ENCODE results near the gene ERBB4. TPM values are rescaled to one million over a fixed set of nuclear protein-coding genes. Genes with fewer than 3 reads are reported as not detected.
"Not testable (repeated sequence)": the region's sequence is repeated elsewhere in the genome, so short reads cannot be mapped to it uniquely, and the experiment has no call there.

Gene ERBB4
- total RNA-seq, 4 donors from 2014 or later, result 0.09 to 0.67 TPM; not detected in 2

GRCh38 chr2:212264187-212264586, 274.4 kb downstream of the ERBB4 start:
- Histone ChIP-seq H3K27ac (no peak overlapping the region), H3K4me1 (no peaks in the 10 kb centered on the region)
- no peak for DNase-seq

GRCh38 chr2:212259226-212259625, 279.4 kb downstream of the ERBB4 start:
- no peak for TF ChIP-seq CTCF (IDR thresholded peaks at IDR 0.05)
- no peak for TF ChIP-seq POLR2A (IDR thresholded peaks at IDR 0.05)
- Histone ChIP-seq H3K27me3 (no peaks in the 10 kb centered on the region), H3K27ac (no peak overlapping the region), H3K9me3 (no peaks in the 10 kb centered on the region), H3K4me1 (no peaks in the 10 kb centered on the region), H3K36me3 (no peaks in the 10 kb centered on the region), H3K4me3 (no peak overlapping the region)
- DNase-seq, result no peak

More at GRCh38 chr2:212264187-212264586, 274.4 kb downstream of the ERBB4 start:
- Histone ChIP-seq H3K27me3 (no peaks in the 10 kb centered on the region), H3K4me3 (no peak overlapping the region), H3K9me3 (no peaks in the 10 kb centered on the region), H3K36me3 (no peaks in the 10 kb centered on the region)
- no peak for TF ChIP-seq CTCF (IDR thresholded peaks at IDR 0.05)

GRCh38 chr2:212254339-212254738, 284.3 kb downstream of the ERBB4 start:
- no peak for DNase-seq
- Histone ChIP-seq H3K27ac (no peak overlapping the region), H3K9me3 (no peaks in the 10 kb centered on the region), H3K4me3 (no peak overlapping the region), H3K36me3 (no peaks in the 10 kb centered on the region), H3K4me1 (no peaks in the 10 kb centered on the region), H3K27me3 (no peaks in the 10 kb centered on the region)
- no peak for TF ChIP-seq POLR2A (IDR thresholded peaks at IDR 0.05)
- no peak for TF ChIP-seq CTCF (IDR thresholded peaks at IDR 0.05)

- no peak for TF ChIP-seq CTCF (IDR thresholded peaks at IDR 0.05)
- TF ChIP-seq POLR2A (IDR thresholded peaks at IDR 0.05), result no peak
- H3K27me3 ChIP-seq, result no peaks in the 10 kb centered on the region
- DNase-seq, result no peak
- no peak overlapping the region for H3K27ac ChIP-seq
- no peaks in the 10 kb centered on the region for H3K36me3 ChIP-seq
- H3K9me3 ChIP-seq, result no peaks in the 10 kb centered on the region
- H3K4me1 ChIP-seq, result no peaks in the 10 kb centered on the region
- no peak overlapping the region for H3K4me3 ChIP-seq
Observed at GRCh38 chr2:212249451-212249850, 289.2 kb downstream of the ERBB4 start.

GRCh38 chr2:212245880-212246279, 292.7 kb downstream of the ERBB4 start:
- TF ChIP-seq POLR2A (IDR thresholded peaks at IDR 0.05) (no peak), CTCF (IDR thresholded peaks at IDR 0.05) (no peak)
- H3K9me3 ChIP-seq, result no peaks in the 10 kb centered on the region
- no peaks in the 10 kb centered on the region for H3K4me1 ChIP-seq
- no peaks in the 10 kb centered on the region for H3K36me3 ChIP-seq
- H3K27me3 ChIP-seq, result no peaks in the 10 kb centered on the region
- no peak overlapping the region for H3K4me3 ChIP-seq
- no peak overlapping the region for H3K27ac ChIP-seq
- no peak for DNase-seq

- DNase-seq, result no peak
- Histone ChIP-seq H3K27ac (no peak overlapping the region), H3K4me3 (no peak overlapping the region), H3K36me3 (no peaks in the 10 kb centered on the region), H3K9me3 (no peaks in the 10 kb centered on the region), H3K4me1 (no peaks in the 10 kb centered on the region), H3K27me3 (no peaks in the 10 kb centered on the region)
- TF ChIP-seq POLR2A (IDR thresholded peaks at IDR 0.05) (no peak), CTCF (IDR thresholded peaks at IDR 0.05) (no peak)
Observed at GRCh38 chr2:212242724-212243123, 295.9 kb downstream of the ERBB4 start.

- not testable (repeated sequence) for H3K27ac ChIP-seq, DNase-seq, H3K9me3 ChIP-seq, H3K4me3 ChIP-seq, H3K4me1 ChIP-seq, H3K27me3 ChIP-seq, H3K36me3 ChIP-seq
Observed at GRCh38 chr2:212238152-212238551, 300.4 kb downstream of the ERBB4 start.

Measured in Peyer's patch (tissue), 4 donors.